ENCODE results near the gene PRKCA. TPM values are rescaled to one million over a fixed set of nuclear protein-coding genes. Genes with fewer than 3 reads are reported as not detected.
A peak's percentile ranks its signal among the peaks of the same experiment; 100 is the strongest.
"Not testable (repeated sequence)": the region's sequence is repeated elsewhere in the genome, so short reads cannot be mapped to it uniquely, and the experiment has no call there.

The PRKCA gene
- total RNA-seq, 1 donor from 2014 or later: 6.3 TPM

GRCh38 chr17:66379996-66380395 lies 77.6 kb downstream of the PRKCA start:
- no peak for DNase-seq (ENCODE audit: low read depth in 2 of 2)

GRCh38 chr17:66381701-66382362 lies 79.4 kb downstream of the PRKCA start:
- no peak for DNase-seq (ENCODE audit: low read depth in 2 of 2)

- DNase-seq (ENCODE audit: low read depth in 2 of 2): no peak
Observed at GRCh38 chr17:66383333-66383732, 80.9 kb downstream of the PRKCA start.

GRCh38 chr17:66386498-66387351 lies 84.3 kb downstream of the PRKCA start:
- DNase-seq (ENCODE audit: low read depth in 2 of 2): no peak

- DNase-seq (ENCODE audit: low read depth in 2 of 2): no peak
Observed at GRCh38 chr17:66387392-66387981, 85.1 kb downstream of the PRKCA start.

- DNase-seq (ENCODE audit: low read depth in 2 of 2): no peak
Observed at GRCh38 chr17:66392783-66393437, 90.5 kb downstream of the PRKCA start.

GRCh38 chr17:66395961-66396360 lies 93.5 kb downstream of the PRKCA start:
- DNase-seq (ENCODE audit: low read depth in 2 of 2): no peak

GRCh38 chr17:66397486-66397885 lies 95.1 kb downstream of the PRKCA start:
- DNase-seq (ENCODE audit: low read depth in 2 of 2): no peak

GRCh38 chr17:66398059-66398458 lies 95.6 kb downstream of the PRKCA start:
- no peak for DNase-seq (ENCODE audit: low read depth in 2 of 2)

- no peak for DNase-seq (ENCODE audit: low read depth in 2 of 2)
Observed at GRCh38 chr17:66398617-66399016, 96.2 kb downstream of the PRKCA start.

GRCh38 chr17:66399441-66399840 lies 97.0 kb downstream of the PRKCA start:
- DNase-seq (ENCODE audit: low read depth in 2 of 2): no peak

- not testable (repeated sequence) for DNase-seq (ENCODE audit: low read depth in 2 of 2)
Observed at GRCh38 chr17:66400041-66400688, 97.8 kb downstream of the PRKCA start.

GRCh38 chr17:66400698-66401097 lies 98.3 kb downstream of the PRKCA start:
- DNase-seq (ENCODE audit: low read depth in 2 of 2): no peak

GRCh38 chr17:66401364-66401763 lies 99.0 kb downstream of the PRKCA start:
- DNase-seq (ENCODE audit: low read depth in 2 of 2): no peak

- peak in 1 of 2 donors; percentile 33 for DNase-seq (ENCODE audit: low read depth in 2 of 2)
Observed at GRCh38 chr17:66403846-66404556, 101.6 kb downstream of the PRKCA start.

GRCh38 chr17:66405836-66406677 lies 103.6 kb downstream of the PRKCA start:
- peak; percentile 62 to 83 for DNase-seq (ENCODE audit: low read depth in 2 of 2)

- no peak for DNase-seq (ENCODE audit: low read depth in 2 of 2)
Observed at GRCh38 chr17:66406701-66407644, 104.6 kb downstream of the PRKCA start.

- no peak for DNase-seq (ENCODE audit: low read depth in 2 of 2)
Observed at GRCh38 chr17:66407864-66408263, 105.5 kb downstream of the PRKCA start.

GRCh38 chr17:66411520-66411919 lies 109.1 kb downstream of the PRKCA start:
- no peak for DNase-seq (ENCODE audit: low read depth in 2 of 2)

Measured in lung microvascular endothelial cell (primary cell).